HepG2 (cell line): ENCODE data around the gene UBTD1. TPM values are rescaled to one million over a fixed set of nuclear protein-coding genes. Genes with fewer than 3 reads are reported as not detected.

ENCODE experiments used
- ATM ChIP-seq: fragments of 450-650 bp; IDR thresholded peaks from 2 replicates; pipeline ENCODE4 v1.7.1; 2017; ENCODE audit warnings: mild to moderate bottlenecking, borderline replicate concordance
- CHCHD3 ChIP-seq: sonication (generic); formaldehyde crosslinking; IDR thresholded peaks from 2 replicates; pipeline ENCODE4 v1.8.0; 2022; ENCODE audit warnings: mild to moderate bottlenecking, missing genetic modification reagents, moderate library complexity
- DBP ChIP-seq: sonication (generic); formaldehyde crosslinking; IDR thresholded peaks from 2 replicates; pipeline ENCODE4 v1.4.0; 2020; ENCODE audit warnings: missing genetic modification reagents; ENCODE audit errors: not compliant biosample characterization
- FIP1L1 ChIP-seq: fragments of 200-400 bp; formaldehyde crosslinking; IDR thresholded peaks from 2 replicates; pipeline ENCODE4 v1.6.1; 2018; ENCODE audit warnings: low read depth, mild to moderate bottlenecking, low read length, moderate library complexity, borderline replicate concordance; ENCODE audit not compliant: insufficient read depth
- GLI4 ChIP-seq: sonication (generic); formaldehyde crosslinking; IDR thresholded peaks from 2 replicates; pipeline ENCODE4 v1.5.1; 2020; ENCODE audit warnings: missing genetic modification reagents, mild to moderate bottlenecking, moderate library complexity, borderline replicate concordance
- GPN1 ChIP-seq: sonication (generic); formaldehyde crosslinking; IDR thresholded peaks from 2 replicates; pipeline ENCODE4 v1.5.1; 2020; ENCODE audit warnings: missing genetic modification reagents, borderline replicate concordance
- KLF11 ChIP-seq: IDR thresholded peaks from 2 replicates; pipeline ENCODE4 v1.6.1; 2016; ENCODE audit warnings: missing compliant biosample characterization
- MEIS2 ChIP-seq: sonication (generic); formaldehyde crosslinking; IDR thresholded peaks from 2 replicates; pipeline ENCODE4 v1.9.0; 2021; ENCODE audit warnings: mild to moderate bottlenecking, missing genetic modification reagents
- NAIF1 ChIP-seq: sonication (generic); formaldehyde crosslinking; IDR thresholded peaks from 2 replicates; pipeline ENCODE4 v1.5.0; 2020; ENCODE audit warnings: mild to moderate bottlenecking, missing genetic modification reagents, borderline replicate concordance
- RARA ChIP-seq: IDR thresholded peaks from 2 replicates; pipeline ENCODE4 v1.6.1; 2016; ENCODE audit warnings: missing genetic modification reagents, missing compliant biosample characterization
- RXRA ChIP-seq: sonication (generic); formaldehyde crosslinking; IDR thresholded peaks from 2 replicates; pipeline ENCODE4 v1.5.1; 2020; ENCODE audit warnings: missing genetic modification reagents
- SIX4 ChIP-seq: sonication (generic); formaldehyde crosslinking; IDR thresholded peaks from 2 replicates; pipeline ENCODE4 v1.4.0; 2020; ENCODE audit warnings: missing genetic modification reagents
- SMC3 ChIP-seq: IDR thresholded peaks from 2 replicates; pipeline ENCODE4 v1.6.1; 2011; ENCODE audit warnings: low read length, improper control_type of control experiment
- SOX13 ChIP-seq, 3 experiments: fragments of 450-650 bp in 1 of 3; sonication (generic) in 1 of 3; formaldehyde crosslinking in 1 of 3; IDR thresholded peaks in 2 of 3; conservative IDR thresholded peaks in 1 of 3; 2 replicates each; pipeline versions ENCODE4 v1.5.0 to v1.6.1; 2016 to 2020; ENCODE audit warnings: antibody characterized with exemption in 1 of 3, mild to moderate bottlenecking in 1 of 3, missing compliant biosample characterization in 1 of 3, missing genetic modification reagents in 1 of 3, moderate library complexity in 1 of 3
- SYNCRIP ChIP-seq: fragments of 200-400 bp; formaldehyde crosslinking; IDR thresholded peaks from 2 replicates; pipeline ENCODE4 v1.6.1; 2018; ENCODE audit warnings: mild to moderate bottlenecking, low read depth, low read length; ENCODE audit not compliant: insufficient read depth
- TRIM22 ChIP-seq: fragments of 450-650 bp; IDR thresholded peaks from 2 replicates; pipeline ENCODE4 v1.6.1; 2017
- U2AF1 ChIP-seq: fragments of 200-400 bp; formaldehyde crosslinking; optimal IDR thresholded peaks from 2 replicates; pipeline ENCODE3; 2017; ENCODE audit warnings: mild to moderate bottlenecking, low read depth, low read length
- ZMAT3 ChIP-seq: sonication (generic); formaldehyde crosslinking; conservative IDR thresholded peaks from 2 replicates; pipeline ENCODE4 v1.7.0; 2021; ENCODE audit warnings: missing genetic modification reagents
- ZNF205 ChIP-seq: IDR thresholded peaks from 2 replicates; pipeline ENCODE4 v1.6.1; 2018; ENCODE audit warnings: missing biosample characterization, missing genetic modification reagents
- ZNF263 ChIP-seq: sonication (generic); formaldehyde crosslinking; IDR thresholded peaks from 2 replicates; pipeline ENCODE4 v1.4.0; 2020; ENCODE audit warnings: missing genetic modification reagents
- ZNF556 ChIP-seq: sonication (generic); formaldehyde crosslinking; IDR thresholded peaks from 2 replicates; pipeline ENCODE4 v1.4.0; 2020; ENCODE audit warnings: mild to moderate bottlenecking, missing genetic modification reagents, borderline replicate concordance
- ZNF691 ChIP-seq: sonication (generic); formaldehyde crosslinking; IDR thresholded peaks from 2 replicates; pipeline ENCODE4 v1.4.0; 2020; ENCODE audit warnings: missing genetic modification reagents, low read depth, mild to moderate bottlenecking, borderline replicate concordance
- ZNF720 ChIP-seq: sonication (generic); formaldehyde crosslinking; IDR thresholded peaks from 2 replicates; pipeline ENCODE4 v1.4.0; 2020; ENCODE audit warnings: missing genetic modification reagents
- ZNF850 ChIP-seq: sonication (generic); formaldehyde crosslinking; conservative IDR thresholded peaks from 2 replicates; pipeline ENCODE4 v1.9.0; 2021; ENCODE audit warnings: mild to moderate bottlenecking, missing genetic modification reagents
- ZSCAN22 ChIP-seq: sonication (generic); formaldehyde crosslinking; IDR thresholded peaks from 2 replicates; pipeline ENCODE4 v1.4.0; 2020; ENCODE audit warnings: mild to moderate bottlenecking, missing genetic modification reagents
- ZSCAN5A ChIP-seq: sonication (generic); formaldehyde crosslinking; IDR thresholded peaks from 2 replicates; pipeline ENCODE4 v1.8.0; 2022; ENCODE audit warnings: mild to moderate bottlenecking, missing genetic modification reagents, borderline replicate concordance
- ZZZ3 ChIP-seq: sonication (generic); formaldehyde crosslinking; IDR thresholded peaks from 2 replicates; pipeline ENCODE4 v1.4.0; 2020; ENCODE audit warnings: missing genetic modification reagents, mild to moderate bottlenecking, borderline replicate concordance
- polyA plus RNA-seq, 8 experiments: library from polyadenylated mRNA; depleted of rRNA in 3 of 8; stranded (reverse) in 7 of 8; unstranded in 1 of 8; fragments of >200 nt; fragmentation: Illumina TruSeq in 4 of 8; extraction: Trizol in 4 of 8; gene quantifications; 2 replicates each; pipeline versions ENCODE4 v1.2.1 to v1.2.3, GENCODE V29; 2011 to 2016; ENCODE audit warnings: low read depth in 4 of 8, missing spikeins in 1 of 8, mixed read lengths in 1 of 8; ENCODE audit not compliant: insufficient read depth in 1 of 8
- total RNA-seq, 5 experiments: library from RNA; depleted of rRNA; stranded (reverse); fragments of >200 nt; fragmentation: Illumina TruSeq; extraction: Trizol; gene quantifications; 2 replicates each; pipeline ENCODE4 v1.2.3, GENCODE V29; 2016; ENCODE audit warnings: low read depth in 1 of 5

UBTD1 gene
- total and polyA plus RNA-seq, 2 of the 13 experiments (the other 11 are each of a cell fraction or from before 2014, with no cell fraction given) = 7.9 to 10.0 TPM

- TF ChIP-seq ZSCAN5A (CRISPR knock-in tag) (no peak), SYNCRIP (no peak), DBP (CRISPR knock-in tag) (no peak), RXRA (CRISPR knock-in tag) (no peak), U2AF1 (no peak), ATM (no peak), TRIM22 (no peak), RARA (CRISPR knock-in tag) (no peak), SOX13 (IDR thresholded peaks at IDR 0.05) (no peak; the same call in 1 of the 2 replicates), SOX13 (CRISPR knock-in tag; conservative IDR thresholded peaks at IDR 0.05 in 1 of 2, IDR thresholded peaks at IDR 0.05 in 1 of 2) (no peak), SMC3 (no peak), ZNF556 (CRISPR knock-in tag) (no peak), ZNF691 (CRISPR knock-in tag) (no peak), ZNF850 (CRISPR knock-in tag) (no peak), ZZZ3 (CRISPR knock-in tag) (no peak), ZNF263 (CRISPR knock-in tag) (no peak), KLF11 (CRISPR knock-in tag) (no peak), GLI4 (CRISPR knock-in tag) (no peak; the same call in 1 of the 2 replicates), ZNF720 (CRISPR knock-in tag) (no peak), NAIF1 (CRISPR knock-in tag) (no peak), ZMAT3 (CRISPR knock-in tag) (peak; percentile 80), SIX4 (no peak), FIP1L1 (no peak), GPN1 (no peak), MEIS2 (CRISPR knock-in tag) (no peak), ZSCAN22 (CRISPR knock-in tag) (no peak), CHCHD3 (CRISPR knock-in tag) (no peak), ZNF205 (CRISPR knock-in tag) (0 out of 2 replicates have a peak, but pooled peaks have one; percentile 21)
Measured at GRCh38 chr10:97497572-97498075, 1.1 kb upstream of the UBTD1 start (continued).
